Peyer's patch (tissue), 4 donors: ENCODE results near the gene MSX2.

ENCODE experiments used
- POLR2A ChIP-seq, 2 donors: fragments of 450-650 bp; IDR thresholded peaks; one replicate each; pipeline ENCODE4 v1.5.1; 2017; ENCODE audit warnings: antibody characterized with exemption in 2 of 2, mild to moderate bottlenecking in 2 of 2, moderate library complexity in 2 of 2
- TF ChIP-seq, protein P1 (sequence below), 6 experiments: fragments of 450-650 bp in 4 of 6; fragments of 200-600 bp in 2 of 6; sonication (generic) in 1 of 6; IDR thresholded peaks; one replicate each; pipeline ENCODE4 v1.5.1; 2017 to 2019; ENCODE audit warnings: antibody characterized with exemption in 6 of 6, mild to moderate bottlenecking in 3 of 6, moderate library complexity in 1 of 6

DNA sequence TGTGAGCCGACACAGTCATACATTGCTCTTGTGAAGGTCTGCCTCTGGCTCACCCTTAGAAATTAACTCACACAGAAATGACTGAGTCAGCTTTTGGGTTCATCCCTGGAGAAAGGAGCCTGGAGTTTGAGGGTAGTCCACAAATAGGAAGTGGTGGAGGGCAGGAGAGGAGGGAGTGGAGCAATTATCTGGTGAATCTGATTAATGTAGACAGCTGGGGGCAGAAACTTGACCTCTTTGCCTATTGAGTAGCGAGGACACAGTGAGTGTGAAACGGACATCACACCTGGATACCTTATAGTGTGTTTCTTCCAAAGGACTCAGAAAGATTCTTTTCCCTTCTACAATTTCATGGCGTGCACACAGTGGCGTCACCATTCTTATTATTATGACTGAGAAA is 48.5 kb upstream of the MSX2 start:
- TF ChIP-seq, protein P1, sequence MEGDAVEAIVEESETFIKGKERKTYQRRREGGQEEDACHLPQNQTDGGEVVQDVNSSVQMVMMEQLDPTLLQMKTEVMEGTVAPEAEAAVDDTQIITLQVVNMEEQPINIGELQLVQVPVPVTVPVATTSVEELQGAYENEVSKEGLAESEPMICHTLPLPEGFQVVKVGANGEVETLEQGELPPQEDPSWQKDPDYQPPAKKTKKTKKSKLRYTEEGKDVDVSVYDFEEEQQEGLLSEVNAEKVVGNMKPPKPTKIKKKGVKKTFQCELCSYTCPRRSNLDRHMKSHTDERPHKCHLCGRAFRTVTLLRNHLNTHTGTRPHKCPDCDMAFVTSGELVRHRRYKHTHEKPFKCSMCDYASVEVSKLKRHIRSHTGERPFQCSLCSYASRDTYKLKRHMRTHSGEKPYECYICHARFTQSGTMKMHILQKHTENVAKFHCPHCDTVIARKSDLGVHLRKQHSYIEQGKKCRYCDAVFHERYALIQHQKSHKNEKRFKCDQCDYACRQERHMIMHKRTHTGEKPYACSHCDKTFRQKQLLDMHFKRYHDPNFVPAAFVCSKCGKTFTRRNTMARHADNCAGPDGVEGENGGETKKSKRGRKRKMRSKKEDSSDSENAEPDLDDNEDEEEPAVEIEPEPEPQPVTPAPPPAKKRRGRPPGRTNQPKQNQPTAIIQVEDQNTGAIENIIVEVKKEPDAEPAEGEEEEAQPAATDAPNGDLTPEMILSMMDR (IDR thresholded peaks at IDR 0.05), result no peak
- no peak for TF ChIP-seq POLR2A (IDR thresholded peaks at IDR 0.05)
